ENCODE measurements around the gene SLC7A6. TPM values are rescaled to one million over a fixed set of nuclear protein-coding genes. Genes with fewer than 3 reads are reported as not detected.

SLC7A6 gene
- total and polyA plus RNA-seq, 2 of the 13 experiments (the other 11 are each of a cell fraction or from before 2014, with no cell fraction given), result 35.8 to 70.8 TPM

GRCh38 chr16:68246666-68247065, 17.7 kb upstream of the SLC7A6 start (continued):
- TF ChIP-seq ZNF280B (CRISPR knock-in tag; IDR thresholded peaks at IDR 0.05; ENCODE audit: borderline replicate concordance), result no peak

GRCh38 chr16:68247400-68247799, 16.9 kb upstream of the SLC7A6 start:
- WGBS (ENCODE audit: low lambda C conversion rate), result 98% methylated on average over 4 of the region's 4 CpGs
- CTCF ChIA-PET (ENCODE audit: low intra/inter-chr PET ratio, low total read pairs), result no interaction called here
- TF ChIP-seq ZNF225 (CRISPR knock-in tag; IDR thresholded peaks at IDR 0.05) (no peak), EED (CRISPR knock-in tag; IDR thresholded peaks at IDR 0.05) (0 out of 2 replicates have a peak, but pooled peaks have one; percentile 6), ZNF629 (CRISPR knock-in tag; conservative IDR thresholded peaks at IDR 0.05) (no peak)

GRCh38 chr16:68247932-68248331, 16.4 kb upstream of the SLC7A6 start:
- in situ Hi-C loops (cut with HindIII; ENCODE audit: extremely low pct_ligation_motif_present, low pct_unique_long_range_greater_than_20kb) (no loop called here), intact Hi-C loops (cut with micrococcal nuclease; ENCODE audit: unreplicated experiment) (no loop called here)
- no TSS peak for BruUV-seq (replicated peaks)
- H3K27me3 ChIP-seq (ENCODE audit: control insufficient read depth in 1 of 2, insufficient read depth in 2 of 2, low read length in 2 of 2), result no peaks in the 10 kb centered on the region; a peak in 1 of 5 replicates
- H3K79me2 ChIP-seq (ENCODE audit: insufficient read depth, low read length), result no peaks in the 10 kb centered on the region
- H2AFZ ChIP-seq (ENCODE audit: low read length), result no peak overlapping the region
- H3K4me2 ChIP-seq (ENCODE audit: low read depth, low read length), result no peak overlapping the region
- ChIA-PET CTCF (ENCODE audit: low intra/inter-chr PET ratio, low total read pairs) (no interaction called here), POLR2A (interaction anchor here (0.7 to 1.3 kb wide), 2 partner anchors 10 to 168 kb away, joined by 3 read pairs; no protein-coding TSS in a partner anchor)
- H3K4me3 ChIP-seq (replicated peaks in 1 of 3; ENCODE audit: insufficient read depth in 1 of 3, low read depth in 2 of 3, low read length in 3 of 3), result no peak overlapping the region
- H4K20me1 ChIP-seq (ENCODE audit: insufficient read depth, low read length), result no peaks in the 10 kb centered on the region
- H3K9ac ChIP-seq (ENCODE audit: insufficient read depth, low read depth, low read length), result no peak overlapping the region
- FAIRE-seq, result no peak
- no peaks in the 10 kb centered on the region for H3K9me3 ChIP-seq (ENCODE audit: low read length)
- no peak for ATAC-seq
- peaks cover 56% of the 10 kb centered on the region for H3K4me1 ChIP-seq (ENCODE audit: insufficient read depth, low read length)
- no peak for TF ChIP-seq DRAP1 (CRISPR knock-in tag; IDR thresholded peaks at IDR 0.05)
- no peak for TF ChIP-seq NCOR1 (IDR thresholded peaks at IDR 0.05; ENCODE audit: borderline replicate concordance, low read length)
- DNase-seq (ENCODE audit: low spot score), result no peak
- no peak overlapping the region for H3K27ac ChIP-seq (ENCODE audit: extremely low read length, insufficient read depth, low read length)
- 92% methylated on average over 4 of the region's 4 CpGs for WGBS (ENCODE audit: low lambda C conversion rate)
- peaks cover 6 to 21% of the 10 kb centered on the region in 2 experiments for H3K36me3 ChIP-seq (replicated peaks in 1 of 2; ENCODE audit: control insufficient read depth in 1 of 2, insufficient read depth in 2 of 2, low read length in 2 of 2)

More at GRCh38 chr16:68247400-68247799, 16.9 kb upstream of the SLC7A6 start:
- ATAC-seq, result no peak
- H3K4me2 ChIP-seq (ENCODE audit: low read depth, low read length), result 0 out of 2 replicates have a peak overlapping the region, but pooled peaks have one; percentile 4
- peaks cover 59% of the 10 kb centered on the region for H3K4me1 ChIP-seq (ENCODE audit: insufficient read depth, low read length)
- no peak overlapping the region for H2AFZ ChIP-seq (ENCODE audit: low read length)
- in situ Hi-C loops (cut with HindIII; ENCODE audit: extremely low pct_ligation_motif_present, low pct_unique_long_range_greater_than_20kb), result no loop called here
- intact Hi-C loops (cut with micrococcal nuclease; ENCODE audit: unreplicated experiment), result no loop called here
- no peak for DNase-seq (ENCODE audit: low spot score)
- no peaks in the 10 kb centered on the region for H3K9me3 ChIP-seq (ENCODE audit: low read length)
- no TSS peak for BruUV-seq (replicated peaks)
- FAIRE-seq, result no peak
- no peaks in the 10 kb centered on the region for H4K20me1 ChIP-seq (ENCODE audit: insufficient read depth, low read length)
- no peak overlapping the region for H3K4me3 ChIP-seq (replicated peaks in 1 of 3; ENCODE audit: insufficient read depth in 1 of 3, low read depth in 2 of 3, low read length in 3 of 3)
- H3K36me3 ChIP-seq (replicated peaks in 1 of 2; ENCODE audit: control insufficient read depth in 1 of 2, insufficient read depth in 2 of 2, low read length in 2 of 2), result peaks cover 6 to 20% of the 10 kb centered on the region in 2 experiments
- H3K27ac ChIP-seq (ENCODE audit: extremely low read length, insufficient read depth, low read length), result no peak overlapping the region
- POLR2A ChIA-PET, result interaction anchor here (0.8 kb wide), 1 partner anchor 10 kb away, joined by 3 read pairs; no protein-coding TSS in a partner anchor
- no peaks in the 10 kb centered on the region for H3K79me2 ChIP-seq (ENCODE audit: insufficient read depth, low read length)
- H3K27me3 ChIP-seq (ENCODE audit: control insufficient read depth in 1 of 2, insufficient read depth in 2 of 2, low read length in 2 of 2), result no peaks in the 10 kb centered on the region; a peak in 1 of 5 replicates
- no peak overlapping the region for H3K9ac ChIP-seq (ENCODE audit: insufficient read depth, low read depth, low read length)
